ENCODE results near the gene LIPF. TPM values are rescaled to one million over a fixed set of nuclear protein-coding genes. Genes with fewer than 3 reads are reported as not detected.

The LIPF gene
- total and polyA plus RNA-seq, 2 of the 4 experiments (the other 2 are of a cell fraction), result not detected

- Histone ChIP-seq H2AK5ac (ENCODE audit: low read depth, low read length) (no peak overlapping the region), H2BK20ac (ENCODE audit: low read depth, low read length) (no peak overlapping the region), H4K8ac (ENCODE audit: low read depth in 2 of 2, low read length in 2 of 2) (no peak overlapping the region; a peak in 1 of 4 replicates), H3K9me1 (ENCODE audit: insufficient read depth, low read length) (no peaks in the 10 kb centered on the region), H3K14ac (replicated peaks; ENCODE audit: low read depth, low read length) (no peak overlapping the region), H3K18ac (ENCODE audit: low read depth, low read length) (peak overlapping the region; percentile 41; the same call in 1 of the 2 replicates), H3K4me1 (ENCODE audit: control insufficient read depth, insufficient read depth, low read length) (peaks cover 5% of the 10 kb centered on the region), H2BK5ac (ENCODE audit: low read depth, low read length, poor library complexity, severe bottlenecking) (peak overlapping the region; percentile 2), H3K23ac (ENCODE audit: low read depth, low read length) (no peak overlapping the region), H3K56ac (ENCODE audit: extremely low read depth, insufficient read depth, low read length) (no peak overlapping the region), H4K5ac (ENCODE audit: low read depth, low read length) (no peak overlapping the region), H4K20me1 (ENCODE audit: insufficient read depth, low read length) (no peaks in the 10 kb centered on the region), H3K4me3 (ENCODE audit: insufficient read depth, low read depth, low read length) (no peak overlapping the region), H3K27ac (ENCODE audit: insufficient read depth, low read length) (no peak overlapping the region), H2AFZ (replicated peaks; ENCODE audit: low read length, poor library complexity) (no peak overlapping the region), H3K79me1 (ENCODE audit: low read depth in 1 of 2, low read length in 2 of 2) (no peaks in the 10 kb centered on the region), H4K91ac (ENCODE audit: insufficient read depth, low read depth, low read length) (no peak overlapping the region), H3K27me3 (ENCODE audit: control insufficient read depth, insufficient read depth, low read length) (no peaks in the 10 kb centered on the region), H3K4ac (ENCODE audit: low read depth, low read length) (no peak overlapping the region), H2BK15ac (ENCODE audit: low read depth, low read length) (no peak overlapping the region), H3K9me3 (ENCODE audit: control insufficient read depth, insufficient read depth, low read length) (no peaks in the 10 kb centered on the region), H2BK120ac (ENCODE audit: low read depth, low read length) (peak overlapping the region; percentile 20; the same call in 1 of the 2 replicates), H3K4me2 (ENCODE audit: low read depth, low read length) (peak overlapping the region; percentile 51; the same call in 1 of the 2 replicates), H3K9ac (ENCODE audit: low read depth, low read length) (no peak overlapping the region), H3K36me3 (ENCODE audit: control insufficient read depth, insufficient read depth, low read length) (no peaks in the 10 kb centered on the region), H2AK9ac (replicated peaks; ENCODE audit: low read depth, low read length, poor library complexity) (no peak overlapping the region)
- intact Hi-C loops (cut with micrococcal nuclease), result no loop called here
- TF ChIP-seq NFE2L2 (IDR thresholded peaks at IDR 0.05; ENCODE audit: low read depth, low read length) (no peak), CEBPB (IDR thresholded peaks at IDR 0.05; ENCODE audit: low read depth, low read length) (peak; percentile 33; the same call in 1 of the 2 replicates)
- in situ Hi-C loops (cut with MboI; ENCODE audit: low sequenced_read_pairs), result no loop called here
- ChIA-PET POLR2A (ENCODE audit: unreplicated experiment) (no interaction called here), CTCF (interaction anchor here (0.6 kb wide), 1 partner anchor 29 kb away, joined by 3 read pairs; no protein-coding TSS in a partner anchor)
- ATAC-seq (ENCODE audit: low read depth) (peak; percentile 87), DNase-seq (peak; percentile 59)
- no TSS peak for BruUV-seq (replicated peaks)
- dilution Hi-C loops (cut with HindIII; ENCODE audit: low sequenced_read_pairs, unreplicated experiment), result no loop called here
- no CpG with 5 or more reads among the region's 3 CpGs for WGBS, 2 experiments (ENCODE audit: extremely low coverage in 2 of 2, insufficient read length in 1 of 2)
These were observed 4.3 kb upstream of the LIPF start for GRCh38 chr10:88659725-88660597.
